Mesenchymal stem cell (in vitro differentiated cells and primary cell): ENCODE data around the gene SPINT2.
"Not testable (repeated sequence)": the region's sequence is repeated elsewhere in the genome, so short reads cannot be mapped to it uniquely, and the experiment has no call there.

Source experiments
- DNase-seq: peaks from one replicate; pipeline ENCODE4 v3.0.0-alpha.2; 2013
- H2AFZ ChIP-seq: one replicate; pipeline ENCODE4 v1.6.1; 2013; ENCODE audit warnings: low read depth, mild to moderate bottlenecking, control low read depth, inconsistent platforms, low read length, moderate library complexity
- H2AK5ac ChIP-seq: 2 replicates; pipeline ENCODE4 v1.6.1; 2013; ENCODE audit warnings: low read length, moderate library complexity, mild to moderate bottlenecking, inconsistent platforms; ENCODE audit not compliant: severe bottlenecking
- H2BK120ac ChIP-seq: one replicate; pipeline ENCODE4 v1.6.1; 2013; ENCODE audit warnings: low read depth, mild to moderate bottlenecking, inconsistent platforms, low read length, moderate library complexity
- H2BK12ac ChIP-seq, 2 experiments: one replicate each; pipeline ENCODE4 v1.6.1; 2013; ENCODE audit warnings: inconsistent platforms in 2 of 2, low read length in 2 of 2, mild to moderate bottlenecking in 2 of 2, moderate library complexity in 2 of 2, control low read depth in 1 of 2
- H2BK15ac ChIP-seq: one replicate; pipeline ENCODE4 v1.6.1; 2013; ENCODE audit warnings: mild to moderate bottlenecking, low read depth, inconsistent platforms; ENCODE audit not compliant: poor library complexity, severe bottlenecking
- H2BK5ac ChIP-seq: 2 replicates; pipeline ENCODE4 v1.6.1; 2013; ENCODE audit warnings: low read depth, mild to moderate bottlenecking, low read length, control low read depth, inconsistent platforms; ENCODE audit not compliant: poor library complexity, severe bottlenecking
- H3K14ac ChIP-seq, 2 experiments: one replicate each; pipeline ENCODE4 v1.6.1; 2013; ENCODE audit warnings: inconsistent platforms in 2 of 2, low read length in 2 of 2, control low read depth in 1 of 2, mild to moderate bottlenecking in 1 of 2, moderate library complexity in 1 of 2
- H3K18ac ChIP-seq, 2 experiments: one replicate each; pipeline ENCODE4 v1.6.1; 2013; ENCODE audit warnings: inconsistent platforms in 2 of 2, low read length in 2 of 2, control low read depth in 1 of 2, low read depth in 1 of 2, mild to moderate bottlenecking in 1 of 2
- H3K23ac ChIP-seq, 2 experiments: one replicate each; pipeline ENCODE4 v1.6.1; 2013; ENCODE audit warnings: inconsistent platforms in 2 of 2, low read length in 2 of 2, mild to moderate bottlenecking in 2 of 2, moderate library complexity in 2 of 2, control low read depth in 1 of 2
- H3K27ac ChIP-seq: 2 replicates; pipeline ENCODE4 v1.5.1; 2013; ENCODE audit warnings: mild to moderate bottlenecking, moderate library complexity, low read length, control low read depth, inconsistent platforms; ENCODE audit not compliant: poor library complexity, severe bottlenecking
- H3K27me3 ChIP-seq, 2 experiments: 2 replicates each; pipeline versions ENCODE4 v1.6.1 to v1.7.0; 2013; ENCODE audit warnings: low read length in 2 of 2, mild to moderate bottlenecking in 2 of 2, moderate library complexity in 2 of 2, control low read depth in 1 of 2, inconsistent platforms in 1 of 2; ENCODE audit not compliant: control insufficient read depth in 1 of 2, insufficient read depth in 1 of 2
- H3K36me3 ChIP-seq, 2 experiments: 2 replicates each; pipeline versions ENCODE4 v1.6.1 to v1.7.0; 2013; ENCODE audit warnings: low read length in 2 of 2, control low read depth in 1 of 2, inconsistent platforms in 1 of 2, low read depth in 1 of 2, mild to moderate bottlenecking in 1 of 2; ENCODE audit not compliant: insufficient read depth in 2 of 2, control insufficient read depth in 1 of 2
- H3K4ac ChIP-seq, 2 experiments: one replicate each; pipeline ENCODE4 v1.6.1; 2013; ENCODE audit warnings: inconsistent platforms in 2 of 2, low read length in 2 of 2, mild to moderate bottlenecking in 2 of 2, moderate library complexity in 2 of 2, control low read depth in 1 of 2, low read depth in 1 of 2
- H3K4me1 ChIP-seq: 2 replicates; pipeline ENCODE4 v1.6.1; 2013; ENCODE audit warnings: low read depth, low read length, control low read depth; ENCODE audit not compliant: control insufficient read depth, insufficient read depth
- H3K4me2 ChIP-seq: 2 replicates; pipeline ENCODE4 v1.6.1; 2013; ENCODE audit warnings: low read length, mild to moderate bottlenecking, inconsistent platforms; ENCODE audit not compliant: poor library complexity, severe bottlenecking
- H3K4me3 ChIP-seq, 2 experiments: 2 replicates each; pipeline versions ENCODE4 v1.5.1 to v1.7.0; 2013; ENCODE audit warnings: low read length in 2 of 2, mild to moderate bottlenecking in 2 of 2, control low read depth in 1 of 2, low read depth in 1 of 2; ENCODE audit not compliant: insufficient read depth in 1 of 2
- H3K79me1 ChIP-seq: replicated peaks from 2 replicates; pipeline ENCODE4 v1.6.1; 2013; ENCODE audit warnings: mild to moderate bottlenecking, control low read depth, low read length, inconsistent platforms; ENCODE audit not compliant: poor library complexity, severe bottlenecking
- H3K9ac ChIP-seq: 2 replicates; pipeline ENCODE4 v1.7.0; 2013; ENCODE audit warnings: mild to moderate bottlenecking, low read length, moderate library complexity
- H3K9me3 ChIP-seq: 2 replicates; pipeline ENCODE4 v1.7.0; 2013; ENCODE audit warnings: mild to moderate bottlenecking, low read length; ENCODE audit not compliant: control insufficient read depth
- H4K8ac ChIP-seq: one replicate; pipeline ENCODE4 v1.6.1; 2013; ENCODE audit warnings: inconsistent platforms, mild to moderate bottlenecking, low read length, moderate library complexity
- H4K91ac ChIP-seq: one replicate; pipeline ENCODE4 v1.6.1; 2013; ENCODE audit warnings: mild to moderate bottlenecking, low read length, inconsistent platforms
- WGBS: methylation state at CpG from one replicate; pipeline ENCODE4 v1.1.7; 2013; ENCODE audit warnings: mixed read lengths; 5-methylcytosine and 5-hydroxymethylcytosine counted together

SPINT2 gene

GRCh38 chr19:38335949-38336637 is 71.7 kb downstream of the SPINT2 start:
- Histone ChIP-seq H3K18ac (peak overlapping the region in 1 of 2 experiments; percentile 97), H2BK120ac (no peak overlapping the region), H3K9me3 (no peaks in the 10 kb centered on the region), H3K14ac (peak overlapping the region in 1 of 2 experiments; percentile 97), H3K4me3 (peak overlapping the region; percentile 86 to 98), H2BK15ac (no peak overlapping the region), H3K27ac (peak overlapping the region; percentile 86), H3K27me3 (no peaks in the 10 kb centered on the region), H2BK12ac (peak overlapping the region in 1 of 2 experiments; percentile 94), H2AK5ac (no peak overlapping the region), H4K8ac (no peak overlapping the region), H3K9ac (peak overlapping the region; percentile 81), H3K4me2 (peak overlapping the region; percentile 98), H3K79me1 (no peaks in the 10 kb centered on the region), H3K36me3 (no peaks in the 10 kb centered on the region), H2BK5ac (no peak overlapping the region), H3K23ac (peak overlapping the region in 1 of 2 experiments; percentile 59), H3K4ac (peak overlapping the region in 1 of 2 experiments; percentile 54), H2AFZ (peak overlapping the region; percentile 90), H4K91ac (no peak overlapping the region), H3K4me1 (peaks cover 4% of the 10 kb centered on the region)
- 1% methylated on average over 52 of the region's 52 CpGs for WGBS
- peak; percentile 98 for DNase-seq

GRCh38 chr19:38336638-38337359 is 72.4 kb downstream of the SPINT2 start:
- peak overlapping the region; percentile 86 for H3K27ac ChIP-seq
- peak overlapping the region in 1 of 2 experiments; percentile 89 for H2BK12ac ChIP-seq
- peak overlapping the region; percentile 10 for H4K8ac ChIP-seq
- no peak overlapping the region for H2AK5ac ChIP-seq
- WGBS: 5% methylated on average over 41 of the region's 41 CpGs
- peak overlapping the region; percentile 98 for H3K4me2 ChIP-seq
- peak overlapping the region in 1 of 2 experiments; percentile 24 for H3K4ac ChIP-seq
- peak overlapping the region; percentile 80 for H3K9ac ChIP-seq
- no peak overlapping the region for H2BK15ac ChIP-seq
- peak overlapping the region in 1 of 2 experiments; percentile 77 for H3K18ac ChIP-seq
- peak overlapping the region; percentile 86 to 98 for H3K4me3 ChIP-seq
- no peaks in the 10 kb centered on the region for H3K79me1 ChIP-seq
- peak overlapping the region in 1 of 2 experiments; percentile 83 for H3K14ac ChIP-seq
- no peak overlapping the region for H4K91ac ChIP-seq
- H2BK5ac ChIP-seq: no peak overlapping the region
- peaks cover 4% of the 10 kb centered on the region for H3K4me1 ChIP-seq
- H3K9me3 ChIP-seq: no peaks in the 10 kb centered on the region
- no peak overlapping the region for H3K23ac ChIP-seq
- no peak overlapping the region for H2BK120ac ChIP-seq
- H3K27me3 ChIP-seq: no peaks in the 10 kb centered on the region
- H3K36me3 ChIP-seq: no peaks in the 10 kb centered on the region
- H2AFZ ChIP-seq: peak overlapping the region; percentile 90
- peak; percentile 95 for DNase-seq

- peak overlapping the region; percentile 10 for H4K8ac ChIP-seq
- H3K4me1 ChIP-seq: peaks cover 4% of the 10 kb centered on the region
- no peaks in the 10 kb centered on the region for H3K79me1 ChIP-seq
- no peak overlapping the region for H2BK120ac ChIP-seq
- no peaks in the 10 kb centered on the region for H3K9me3 ChIP-seq
- no peak overlapping the region for H3K4ac ChIP-seq
- H3K14ac ChIP-seq: no peak overlapping the region
- H3K18ac ChIP-seq: no peak overlapping the region
- peak overlapping the region in 1 of 2 experiments; percentile 31 for H2BK12ac ChIP-seq
- H3K27me3 ChIP-seq: no peaks in the 10 kb centered on the region
- no peaks in the 10 kb centered on the region for H3K36me3 ChIP-seq
- H3K9ac ChIP-seq: no peak overlapping the region
- no peak for DNase-seq
- peak overlapping the region; percentile 2 for H2AFZ ChIP-seq
- 51% methylated on average over 9 of the region's 10 CpGs for WGBS
- no peak overlapping the region for H3K27ac ChIP-seq
- H3K4me2 ChIP-seq: peak overlapping the region; percentile 98
- H2BK5ac ChIP-seq: no peak overlapping the region
- peak overlapping the region in 1 of 2 experiments; percentile 98 for H3K4me3 ChIP-seq
- H2BK15ac ChIP-seq: no peak overlapping the region
- no peak overlapping the region for H4K91ac ChIP-seq
- no peak overlapping the region for H3K23ac ChIP-seq
- H2AK5ac ChIP-seq: no peak overlapping the region
These were observed 72.9 kb downstream of the SPINT2 start for GRCh38 chr19:38337360-38337653.

- H3K36me3 ChIP-seq, H3K4me3 ChIP-seq, H3K9ac ChIP-seq, H2BK15ac ChIP-seq, H2BK5ac ChIP-seq, H3K9me3 ChIP-seq, H3K4me2 ChIP-seq, H2BK12ac ChIP-seq, H3K79me1 ChIP-seq, H2BK120ac ChIP-seq, H3K4ac ChIP-seq, H4K8ac ChIP-seq, H3K4me1 ChIP-seq, H2AFZ ChIP-seq, H3K23ac ChIP-seq, H2AK5ac ChIP-seq, H3K27ac ChIP-seq, H3K14ac ChIP-seq, H4K91ac ChIP-seq, H3K18ac ChIP-seq, H3K27me3 ChIP-seq: not testable (repeated sequence)
- 56% methylated on average over 3 of the region's 4 CpGs for WGBS
- peak; percentile 34 for DNase-seq
These were observed 74.6 kb downstream of the SPINT2 start for GRCh38 chr19:38339011-38339410.
